NCI-H1694 (cell line): ENCODE data around the gene ACTR3C.
A peak's percentile ranks its signal among the peaks of the same experiment; 100 is the strongest.
"Not testable (repeated sequence)": the region's sequence is repeated elsewhere in the genome, so short reads cannot be mapped to it uniquely, and the experiment has no call there.

Experiments
- DNase-seq: peaks from one replicate; lab custom pipeline; 2025; lab: John Stamatoyannopoulos, UW

Gene ACTR3C

DNA sequence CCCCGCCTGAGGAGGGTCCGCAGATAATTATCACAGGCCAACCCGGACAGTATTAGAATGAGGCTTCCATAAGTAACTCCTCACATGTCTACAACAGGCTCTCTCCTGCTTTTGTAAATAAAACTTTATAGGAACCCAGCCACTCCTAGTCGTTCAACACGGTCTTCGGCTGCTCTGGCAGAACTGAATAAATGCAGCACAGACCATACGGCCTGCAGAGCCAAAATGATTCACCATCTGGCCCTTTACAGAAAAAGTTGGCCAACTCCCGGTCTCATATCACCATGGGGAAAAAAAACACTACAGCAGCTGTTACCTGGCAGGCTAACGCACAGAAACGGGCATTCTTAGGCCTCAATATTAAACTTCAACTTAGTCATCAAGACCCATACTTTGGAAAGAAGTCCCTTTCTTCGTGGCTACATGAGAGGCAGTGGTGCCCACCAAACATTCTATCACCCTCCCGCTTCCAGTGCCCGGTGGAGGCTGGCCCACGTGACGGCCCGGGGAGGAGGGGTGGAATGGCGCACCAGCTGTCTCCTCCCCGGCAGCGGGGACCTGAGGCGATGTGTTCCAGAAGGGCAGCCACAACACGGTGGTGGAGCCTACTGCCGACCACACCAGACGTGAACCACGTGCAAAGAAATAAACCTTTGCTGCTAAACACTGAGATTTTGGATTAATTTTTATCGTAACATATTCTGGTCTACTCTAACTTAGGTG is 41.5 kb downstream of the ACTR3C start:
- not testable (repeated sequence) for DNase-seq

DNA sequence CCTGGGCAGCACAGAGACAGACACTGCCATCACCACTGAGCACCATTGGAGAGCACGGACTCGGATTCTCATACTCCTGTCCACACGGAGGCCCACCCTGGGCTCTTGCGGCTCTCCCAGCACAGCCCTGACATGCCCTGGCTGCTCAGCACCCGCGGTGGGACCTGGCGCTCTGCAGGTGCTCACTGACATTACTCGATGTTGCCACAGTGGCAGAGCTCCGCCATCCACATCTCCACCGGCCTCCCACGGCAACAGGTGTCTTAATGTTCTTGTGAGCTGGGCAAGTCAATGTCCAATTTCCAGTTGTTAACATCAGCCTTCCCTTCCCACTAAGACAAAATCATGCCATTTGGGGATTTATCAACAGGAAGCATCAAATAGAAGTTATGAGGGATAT is 45.0 kb downstream of the ACTR3C start:
- not testable (repeated sequence) for DNase-seq

DNA sequence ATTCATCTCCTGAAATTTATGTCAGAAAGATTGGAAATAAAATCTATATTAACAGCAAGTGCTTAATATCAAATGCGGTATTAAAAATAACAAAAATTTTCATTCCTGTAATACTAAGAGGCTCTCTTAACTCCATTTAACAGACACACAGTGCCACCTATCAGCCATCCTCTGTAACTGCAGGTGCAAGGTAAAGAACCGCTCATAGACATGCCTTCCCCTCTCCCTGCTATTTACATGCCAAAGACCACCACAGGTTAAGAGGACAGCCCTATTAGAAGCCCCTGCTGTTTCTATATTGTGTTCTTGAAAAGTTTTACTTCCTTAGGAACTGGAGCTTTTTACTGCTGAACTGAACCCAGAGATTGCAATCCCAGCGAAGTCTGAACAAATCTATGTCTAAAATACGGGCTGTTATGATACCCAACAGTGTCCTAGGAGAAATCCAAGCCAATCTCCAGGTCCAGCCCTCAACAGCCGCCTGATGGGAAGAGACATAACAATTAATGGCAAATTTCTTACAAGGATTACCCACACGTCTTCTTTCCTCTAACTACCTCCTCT is 47.1 kb downstream of the ACTR3C start:
- peak; percentile 62 for DNase-seq

DNA sequence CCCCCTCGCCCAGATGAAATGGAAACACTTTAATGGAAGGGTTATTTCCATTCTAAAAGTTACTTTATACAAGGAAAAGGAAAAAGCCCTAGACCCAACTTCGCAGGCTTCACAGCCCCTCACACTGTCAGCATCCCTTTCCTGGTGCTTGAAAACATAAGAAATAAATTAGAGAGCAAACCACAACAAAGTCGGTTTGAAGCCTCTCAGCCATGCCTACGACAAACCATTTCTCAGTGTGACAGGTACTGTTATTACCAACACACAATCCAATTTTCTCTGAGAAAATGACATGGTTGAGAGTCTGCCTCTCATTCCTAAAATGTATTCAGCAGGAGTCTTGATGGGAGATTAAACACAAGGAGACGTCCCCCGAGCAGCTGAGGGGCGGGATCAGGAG is 51.4 kb downstream of the ACTR3C start:
- DNase-seq: not testable (repeated sequence)

DNA sequence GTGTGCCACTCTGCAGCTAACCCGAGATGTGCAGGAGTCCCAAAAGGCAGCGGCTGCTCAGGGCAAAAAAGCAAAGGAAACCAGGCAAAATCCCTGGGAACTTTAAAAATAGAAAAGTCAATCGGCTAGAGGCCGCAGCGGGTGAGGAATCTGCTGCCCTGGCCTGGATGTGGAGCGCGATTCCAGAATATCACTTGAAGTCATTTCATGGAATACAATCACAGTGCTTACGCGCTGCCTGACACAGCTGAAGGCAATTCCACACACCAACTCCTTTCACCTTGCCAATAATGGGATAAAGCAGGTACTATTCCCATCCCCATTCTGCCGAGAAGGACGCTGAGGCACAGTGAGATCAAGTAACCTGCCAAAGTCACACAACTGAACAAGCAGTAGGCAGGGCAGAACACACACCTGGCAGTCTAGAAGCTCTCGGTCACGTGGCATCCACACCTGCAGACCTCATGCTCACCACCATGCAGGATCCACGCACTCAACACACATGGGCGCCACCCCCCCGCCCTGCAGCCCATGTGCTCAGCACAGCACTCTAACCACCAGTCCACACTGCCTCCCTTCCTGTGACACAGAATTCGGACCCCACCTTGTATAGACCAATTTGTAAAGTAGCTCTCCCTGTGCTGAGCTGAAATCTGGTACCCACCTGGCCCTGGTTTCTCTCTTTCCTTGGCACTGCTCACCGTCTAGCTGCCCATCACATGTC is 53.1 kb downstream of the ACTR3C start:
- not testable (repeated sequence) for DNase-seq

DNA sequence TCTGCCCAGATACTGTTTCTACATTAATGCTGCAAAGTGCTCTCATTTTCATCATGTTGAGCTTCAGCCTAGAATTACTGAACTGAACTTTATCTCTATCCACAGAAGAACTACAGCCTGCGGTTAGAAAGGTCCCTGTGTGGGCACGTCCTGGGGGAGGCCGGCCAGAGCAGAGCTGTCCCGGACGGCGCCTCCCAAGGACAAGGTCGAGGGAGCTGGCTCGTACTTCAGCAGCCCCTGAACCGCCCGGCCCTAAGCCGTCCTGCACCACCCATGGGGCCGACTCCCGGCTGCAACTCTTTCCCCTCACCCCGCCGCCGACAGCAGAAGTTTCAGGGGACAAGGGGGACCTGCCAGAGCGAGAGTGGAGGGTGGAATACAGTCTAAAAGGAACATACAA is 54.5 kb downstream of the ACTR3C start:
- DNase-seq: not testable (repeated sequence)

DNA sequence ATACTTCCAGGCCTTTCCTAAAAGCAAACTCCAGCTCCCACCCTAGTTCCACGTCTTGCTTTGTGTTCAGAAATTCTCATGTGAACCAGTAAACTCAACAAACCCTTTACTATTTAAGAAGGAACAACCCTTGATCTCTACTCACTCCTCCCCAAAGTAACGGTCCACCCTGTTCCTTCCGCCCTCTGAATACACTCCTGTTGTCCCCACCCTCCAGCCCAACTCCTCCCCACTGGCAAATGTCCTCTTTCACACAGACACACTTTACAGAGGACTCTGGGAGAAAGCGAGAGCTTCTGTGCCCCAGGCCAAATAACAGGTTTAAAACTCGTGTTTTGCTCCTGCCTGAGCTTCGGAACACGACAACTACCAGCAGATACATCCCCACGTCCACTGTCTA is 55.1 kb downstream of the ACTR3C start:
- not testable (repeated sequence) for DNase-seq

DNA sequence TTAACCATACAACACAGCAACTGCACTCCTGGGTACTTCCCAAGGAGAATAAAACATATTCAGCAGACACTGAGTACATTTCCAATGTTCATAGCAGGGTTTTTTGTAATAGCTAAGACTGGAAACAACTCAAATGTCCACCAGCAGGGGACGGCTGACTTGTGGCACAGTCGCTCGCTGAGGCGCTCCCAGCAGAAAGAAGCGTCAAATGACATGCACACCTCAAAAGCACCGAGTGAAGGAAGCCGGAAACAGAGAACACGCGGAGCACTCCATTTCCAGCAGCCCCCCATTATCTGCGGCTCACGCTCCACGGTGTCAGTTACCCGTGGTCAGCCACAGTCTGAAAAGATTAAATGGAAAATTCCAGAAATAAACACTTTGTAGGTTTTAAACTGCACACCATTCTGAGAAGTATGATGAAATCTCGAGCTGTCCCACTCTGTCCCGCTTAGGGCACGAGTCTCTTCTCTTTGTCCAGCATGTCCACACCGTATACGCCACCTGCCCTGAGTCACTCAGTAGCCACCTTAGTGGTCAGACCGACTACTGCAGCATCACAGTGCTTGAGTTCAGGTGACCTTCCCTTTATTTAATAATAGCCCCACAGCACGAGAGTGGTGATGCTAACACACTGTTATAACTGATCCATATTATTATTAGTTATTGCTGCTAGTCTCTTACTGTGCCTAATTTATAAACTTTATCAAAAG is 56.2 kb downstream of the ACTR3C start:
- not testable (repeated sequence) for DNase-seq

DNA sequence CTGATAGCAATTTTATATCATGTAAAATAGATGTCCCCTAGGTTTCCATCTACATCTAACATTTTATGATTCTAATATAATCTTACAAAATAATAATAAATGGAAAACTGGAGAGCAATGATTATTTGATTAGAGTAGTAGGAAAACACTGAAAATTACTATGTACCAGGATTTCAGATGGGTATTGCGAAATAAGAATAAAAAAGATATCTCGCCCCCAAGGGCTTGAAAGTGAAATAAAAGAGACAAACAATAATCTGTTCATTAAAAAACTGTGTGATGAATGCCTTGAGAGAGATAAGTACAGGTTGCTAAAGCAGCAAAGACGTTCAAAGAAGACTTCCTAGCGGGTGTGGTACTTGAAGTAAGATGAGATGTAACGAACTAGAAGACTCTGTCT is 60.7 kb downstream of the ACTR3C start:
- not testable (repeated sequence) for DNase-seq

DNA sequence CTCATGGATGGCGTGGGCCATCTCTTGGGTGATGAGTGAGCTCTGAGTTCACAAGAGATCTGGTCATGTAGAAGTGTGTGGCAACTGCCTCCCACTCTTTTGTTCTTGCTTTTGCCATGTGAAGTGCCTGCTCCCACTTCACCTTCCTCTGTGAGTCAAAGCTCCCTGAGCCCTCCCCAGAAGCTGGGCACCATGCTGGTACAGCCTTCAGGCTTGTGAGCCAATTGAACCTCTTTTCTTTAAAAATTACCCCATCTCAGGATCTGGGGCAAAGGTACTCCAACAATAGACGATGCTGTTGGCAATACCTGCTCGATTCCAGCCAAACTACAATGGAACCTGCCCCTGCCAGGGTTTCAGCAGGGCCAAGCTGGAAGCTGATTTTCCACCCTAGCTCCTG is 75.6 kb downstream of the ACTR3C start:
- not testable (repeated sequence) for DNase-seq

DNA sequence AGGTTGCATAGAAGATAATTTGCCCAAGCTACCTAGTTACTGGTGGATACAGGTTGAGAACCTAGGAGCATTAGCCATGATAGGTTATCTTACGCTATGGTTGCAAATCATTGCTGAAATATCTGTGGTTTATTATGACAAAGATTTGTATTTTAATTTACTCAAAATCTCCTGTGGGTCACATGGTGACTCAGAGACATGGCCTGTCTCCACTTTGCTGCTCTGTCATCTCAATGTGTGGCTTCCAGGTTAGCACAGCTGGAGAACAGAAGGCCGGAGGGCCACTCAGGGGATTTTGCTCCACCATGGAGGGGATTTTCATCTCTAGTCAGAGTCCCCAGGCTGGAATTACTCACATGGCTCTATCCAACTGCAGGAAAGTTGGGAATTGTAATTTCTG is 78.1 kb downstream of the ACTR3C start:
- not testable (repeated sequence) for DNase-seq

DNA sequence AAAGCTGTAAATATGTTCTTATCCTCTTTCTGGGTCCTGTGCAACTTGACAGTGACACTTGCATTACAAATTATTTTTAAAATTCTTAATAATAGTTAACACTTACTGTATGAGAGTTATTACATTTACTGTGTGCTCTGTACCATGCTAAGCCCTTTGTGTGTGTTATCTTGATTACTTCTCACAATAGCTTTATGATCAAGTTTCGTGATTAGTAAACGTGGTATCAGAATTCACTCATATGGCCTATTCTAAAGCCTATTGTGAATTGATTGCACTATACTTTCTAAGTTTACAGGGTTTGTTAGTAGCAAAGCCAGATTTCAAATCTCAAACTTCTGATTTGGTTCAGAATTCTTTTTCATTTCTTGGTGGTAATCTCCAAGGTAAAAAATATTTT is 80.4 kb downstream of the ACTR3C start:
- DNase-seq: not testable (repeated sequence)

DNA sequence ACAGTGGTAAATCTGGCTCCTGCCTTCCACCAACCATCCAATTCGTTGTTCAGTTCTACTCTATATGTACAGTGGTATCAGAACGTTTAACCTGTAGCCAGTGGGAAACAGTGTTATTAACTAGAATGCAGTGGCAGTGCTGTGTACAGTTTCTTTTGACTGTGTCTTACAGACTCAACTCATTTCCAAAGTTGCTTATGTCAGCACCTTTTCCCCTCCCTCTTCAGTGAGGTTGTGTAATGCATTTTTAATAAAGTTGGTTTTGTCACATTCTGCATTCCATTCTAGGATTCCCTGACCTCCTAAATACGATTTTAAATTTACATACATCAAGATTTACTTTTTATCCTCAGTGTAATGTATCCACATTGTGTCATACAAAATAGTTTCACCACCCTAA is 97.9 kb downstream of the ACTR3C start:
- not testable (repeated sequence) for DNase-seq

DNA sequence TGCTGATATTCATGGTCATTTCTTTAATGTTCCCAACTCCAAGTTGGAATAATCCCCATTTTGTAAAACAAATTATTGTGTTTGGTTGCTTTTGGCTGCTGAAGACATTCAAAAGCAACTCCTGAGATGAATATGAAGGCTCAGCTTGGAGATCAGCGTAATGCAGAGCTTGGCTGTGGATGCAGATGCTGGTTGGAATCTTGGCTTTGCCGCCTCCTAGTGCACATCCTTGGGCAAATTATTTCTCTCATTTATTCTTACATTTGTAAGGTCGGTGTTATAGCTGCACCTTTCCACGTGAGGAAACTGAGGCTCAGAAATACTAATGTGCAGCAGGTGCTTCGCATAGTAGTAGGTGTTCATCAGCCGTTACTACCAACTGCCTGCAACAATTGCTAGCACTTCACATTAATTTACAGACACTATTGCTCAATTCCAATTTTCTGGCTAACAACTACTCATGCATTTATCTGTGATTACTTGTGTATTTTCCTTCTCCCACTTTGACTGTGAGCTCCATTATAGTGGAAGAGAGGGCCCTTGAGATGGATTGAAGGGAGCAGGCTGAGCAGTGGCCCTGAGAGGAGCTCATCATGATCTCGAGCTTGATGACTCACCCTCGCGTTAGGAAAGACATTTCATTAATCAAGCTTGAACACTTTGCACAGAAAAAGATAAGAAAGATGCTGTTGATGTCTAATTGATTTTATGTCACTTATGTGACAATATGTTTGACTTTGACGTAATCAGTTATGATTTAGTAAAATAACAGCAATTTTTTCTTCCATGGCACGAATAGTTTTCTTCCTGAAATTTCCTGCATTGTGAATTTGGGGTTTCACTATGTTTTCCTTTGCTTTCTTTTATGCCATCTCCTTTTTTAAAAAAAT is 101.0 kb downstream of the ACTR3C start:
- peak; percentile 21 for DNase-seq

DNA sequence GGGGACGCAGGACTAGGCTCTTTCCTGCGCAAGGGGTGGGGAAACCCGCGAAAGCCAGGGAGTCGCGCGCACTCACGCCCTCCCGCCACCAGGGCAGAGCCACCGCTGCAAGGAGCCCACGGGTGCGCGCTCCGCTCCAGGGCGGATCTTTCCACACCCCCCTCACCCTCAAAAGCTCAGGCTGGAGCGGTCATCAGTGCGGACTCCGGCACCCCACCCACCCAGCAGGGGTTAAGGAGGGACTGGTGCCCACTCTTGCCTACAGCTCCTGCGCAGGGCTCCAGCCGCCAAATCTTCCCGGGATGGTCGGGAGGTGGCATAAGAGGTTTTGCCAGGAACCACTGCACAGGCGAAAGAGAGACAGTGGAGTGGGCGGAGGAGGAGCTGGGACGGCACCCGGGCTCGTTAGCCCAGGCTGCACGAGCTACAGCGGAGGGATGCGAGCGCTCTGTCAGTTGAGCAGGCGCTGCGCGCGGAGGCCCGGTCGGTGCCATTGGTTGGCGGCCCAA is 102.6 kb downstream of the ACTR3C start:
- DNase-seq: peak; percentile 31

DNA sequence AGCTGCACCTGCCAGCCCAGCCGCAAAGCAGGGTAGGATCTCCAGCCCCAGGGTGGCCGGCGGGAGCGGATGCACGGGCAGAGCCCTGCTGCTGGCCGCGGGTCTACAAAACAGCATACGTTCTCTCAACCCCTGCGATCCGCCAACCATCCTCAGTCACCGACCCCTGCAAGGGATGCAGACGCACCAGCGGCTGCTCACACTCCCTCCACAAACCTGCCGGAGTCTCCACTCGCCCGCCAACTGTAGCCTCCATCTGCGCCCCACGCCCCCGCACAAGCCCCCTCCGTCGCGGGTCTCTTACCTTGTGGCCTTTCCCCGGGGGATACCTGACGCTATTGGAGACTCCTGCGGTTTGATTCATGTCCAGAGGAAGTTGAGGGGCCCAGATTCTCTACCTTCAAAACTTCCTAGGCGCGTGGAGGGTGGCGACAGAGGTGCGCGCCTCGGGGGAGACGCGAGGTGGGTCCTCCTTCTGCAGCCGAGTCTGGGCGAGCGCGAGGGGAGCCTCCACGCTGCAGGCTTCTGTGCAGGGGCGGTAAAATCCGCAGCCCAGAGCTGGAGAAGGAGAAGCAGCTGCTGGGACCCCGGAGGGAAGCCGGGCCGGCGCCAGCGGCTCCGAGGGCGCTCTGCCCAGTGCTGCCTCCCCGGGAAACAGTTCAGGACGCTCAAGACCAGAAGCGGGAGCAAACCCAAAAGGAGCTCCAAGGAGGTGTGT is 103.2 kb downstream of the ACTR3C start:
- DNase-seq: not testable (repeated sequence)

DNA sequence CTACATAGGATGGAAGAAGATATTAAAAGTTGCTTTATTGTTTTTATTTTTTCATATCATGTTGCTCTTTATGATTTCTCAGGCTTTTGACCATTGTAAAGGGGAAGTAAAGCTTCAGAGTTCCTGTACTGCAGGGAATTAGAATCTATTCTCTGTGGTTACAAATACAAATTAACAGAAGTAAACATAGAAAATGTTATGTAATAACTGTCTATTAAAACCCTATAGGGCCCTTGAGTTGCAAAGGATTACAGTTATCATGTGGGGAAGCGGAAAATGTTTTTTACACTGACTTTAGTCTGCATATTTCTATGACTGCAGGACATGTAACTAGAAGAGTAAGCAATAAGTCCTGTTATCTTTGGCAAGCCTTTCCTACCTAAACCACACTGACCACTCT is 116.5 kb downstream of the ACTR3C start:
- not testable (repeated sequence) for DNase-seq

DNA sequence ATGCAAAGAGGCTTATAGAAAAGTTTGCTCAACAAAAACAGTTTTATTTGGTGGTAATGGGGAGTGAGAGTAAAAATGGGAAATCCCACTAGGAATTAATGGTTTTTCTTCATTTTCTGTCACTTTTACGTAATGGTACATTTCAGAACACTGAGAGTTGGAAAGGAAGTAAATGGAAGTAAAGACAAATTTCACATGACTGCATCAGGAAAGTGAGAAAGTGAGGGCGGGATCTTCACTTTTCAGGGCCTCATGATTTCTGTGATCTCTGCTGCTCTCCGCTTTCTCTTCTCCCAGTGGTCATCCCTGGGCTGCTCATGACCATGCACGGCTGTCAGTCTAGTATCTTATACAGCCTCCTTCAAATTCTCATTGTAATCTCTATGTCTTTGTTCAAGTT is 117.5 kb downstream of the ACTR3C start:
- DNase-seq: not testable (repeated sequence)

DNA sequence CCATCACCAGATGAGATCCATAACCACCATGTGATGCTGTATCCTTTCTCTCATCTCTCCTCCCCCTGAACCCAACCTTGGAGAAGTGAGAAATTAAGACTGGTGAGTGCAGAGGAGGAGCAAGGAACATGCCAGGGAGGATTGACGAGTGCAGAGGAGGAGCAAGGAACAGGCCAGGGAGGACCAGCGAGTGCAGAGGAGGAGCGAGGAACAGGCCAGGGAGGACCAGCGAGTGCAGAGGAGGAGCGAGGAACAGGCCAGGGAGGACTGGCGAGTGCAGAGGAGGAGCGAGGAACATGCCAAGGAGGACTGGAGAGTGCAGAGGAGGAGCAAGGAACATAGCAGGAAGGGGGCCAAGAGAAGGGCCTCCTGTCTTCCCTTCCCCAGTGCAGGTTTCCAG is 118.8 kb downstream of the ACTR3C start:
- not testable (repeated sequence) for DNase-seq

DNA sequence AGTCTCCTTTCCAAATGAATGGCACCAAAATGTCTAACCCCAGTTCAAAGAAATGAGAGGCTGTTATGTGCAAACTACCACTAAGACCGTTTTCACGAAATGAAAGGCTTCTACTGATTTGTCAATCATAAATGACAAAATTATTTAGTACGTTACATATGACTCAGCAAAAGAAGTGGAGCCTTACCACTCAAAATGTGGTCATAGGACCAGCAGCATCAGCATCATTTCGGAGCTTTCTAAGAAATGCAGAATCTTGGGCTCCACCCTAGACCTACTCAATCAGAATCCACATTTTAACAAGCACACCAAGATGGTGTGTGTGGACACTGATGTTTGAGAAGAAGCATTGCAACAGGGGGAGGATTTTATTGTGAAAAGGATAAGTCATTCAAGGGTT is 120.5 kb downstream of the ACTR3C start:
- DNase-seq: not testable (repeated sequence)
